ENCODE data around the gene ARHGAP44.
A peak's percentile ranks its signal among the peaks of the same experiment; 100 is the strongest.

The ARHGAP44 gene

GRCh38 chr17:12983991-12984884 is 194.9 kb downstream of the ARHGAP44 start:
- FAIRE-seq (no peak), DNase-seq (ENCODE audit: insufficient read length, low spot score) (no peak)
- no peak for TF ChIP-seq PAX5 (IDR thresholded peaks at IDR 0.05; ENCODE audit: insufficient read depth, low read length, severe bottlenecking)
- no peak for TF ChIP-seq TAF1 (IDR thresholded peaks at IDR 0.05; ENCODE audit: low read depth, low read length)

DNA sequence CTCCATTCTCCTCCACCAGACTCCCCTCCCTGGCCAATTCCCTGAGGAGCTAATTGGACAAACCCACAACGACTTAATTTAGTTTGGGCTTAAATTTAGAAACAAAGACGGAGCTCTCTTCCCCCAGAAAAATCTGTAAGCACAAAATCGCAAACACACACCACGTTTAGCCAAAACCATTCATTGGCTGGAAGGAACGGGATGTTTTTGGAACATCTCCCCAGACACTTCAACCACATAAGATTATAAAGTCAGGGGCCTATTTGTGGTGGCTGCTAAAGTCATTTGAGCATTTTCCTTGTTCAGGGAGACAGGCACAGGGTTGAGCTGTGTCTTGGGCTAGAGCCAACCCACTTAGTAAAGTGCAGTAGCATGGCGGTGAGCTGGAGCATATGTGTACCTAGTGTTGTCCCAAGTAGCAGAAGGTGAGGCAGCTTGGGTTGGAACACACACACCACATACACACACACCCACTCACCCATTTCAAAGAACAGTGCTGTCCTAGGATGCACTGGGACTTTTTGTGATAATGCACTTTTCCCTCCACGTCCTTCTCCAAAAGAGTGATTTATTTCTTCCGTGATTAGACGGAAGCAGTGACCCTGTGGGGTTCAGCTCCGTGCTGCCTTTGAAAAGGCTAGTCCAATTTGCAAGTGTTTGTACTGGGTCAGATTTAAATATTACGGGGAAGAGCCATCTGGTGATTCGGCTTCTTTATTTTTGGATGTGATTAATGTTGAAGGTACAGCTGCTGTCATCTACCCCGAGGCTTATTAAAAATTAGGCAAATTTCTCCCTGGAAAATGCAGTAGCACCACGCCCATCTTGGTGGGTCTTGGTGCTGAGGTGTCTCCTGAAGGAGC is 196.4 kb downstream of the ARHGAP44 start:
- TF ChIP-seq POLR2AphosphoS5 (IDR thresholded peaks at IDR 0.05; ENCODE audit: low read depth, low read length) (no peak), SPI1 (IDR thresholded peaks at IDR 0.05; ENCODE audit: low read depth, low read length) (no peak), PAX5 (IDR thresholded peaks at IDR 0.05; ENCODE audit: insufficient read depth, low read length, severe bottlenecking) (no peak), TAF1 (IDR thresholded peaks at IDR 0.05; ENCODE audit: low read depth, low read length) (no peak), POU2F2 (IDR thresholded peaks at IDR 0.05; ENCODE audit: low read depth, low read length) (no peak), POLR2A (IDR thresholded peaks at IDR 0.05; ENCODE audit: low read depth, low read length) (no peak)
- FAIRE-seq (no peak), DNase-seq (ENCODE audit: insufficient read length, low spot score) (no peak)

- TF ChIP-seq TAF1 (IDR thresholded peaks at IDR 0.05; ENCODE audit: low read depth, low read length) = no peak
- TF ChIP-seq POU2F2 (IDR thresholded peaks at IDR 0.05; ENCODE audit: low read depth, low read length) = no peak
- TF ChIP-seq PAX5 (IDR thresholded peaks at IDR 0.05; ENCODE audit: insufficient read depth, low read length, severe bottlenecking) = no peak
- TF ChIP-seq POLR2A (IDR thresholded peaks at IDR 0.05; ENCODE audit: low read depth, low read length) = no peak
- no peak for TF ChIP-seq SPI1 (IDR thresholded peaks at IDR 0.05; ENCODE audit: low read depth, low read length)
- no peak for TF ChIP-seq POLR2AphosphoS5 (IDR thresholded peaks at IDR 0.05; ENCODE audit: low read depth, low read length)
- DNase-seq (ENCODE audit: insufficient read length, low spot score) (no peak), FAIRE-seq (no peak)
These were observed 197.8 kb downstream of the ARHGAP44 start for GRCh38 chr17:12987120-12987519.

GRCh38 chr17:12990041-12990808 is 200.9 kb downstream of the ARHGAP44 start:
- no peak for FAIRE-seq
- DNase-seq (ENCODE audit: insufficient read length, low spot score) = no peak

GRCh38 chr17:12990926-12991325 is 201.6 kb downstream of the ARHGAP44 start:
- FAIRE-seq (no peak), DNase-seq (ENCODE audit: insufficient read length, low spot score) (no peak)
- no peak for TF ChIP-seq SPI1 (IDR thresholded peaks at IDR 0.05; ENCODE audit: low read depth, low read length)
- TF ChIP-seq PAX5 (IDR thresholded peaks at IDR 0.05; ENCODE audit: insufficient read depth, low read length, severe bottlenecking) = no peak
- TF ChIP-seq TAF1 (IDR thresholded peaks at IDR 0.05; ENCODE audit: low read depth, low read length) = no peak
- TF ChIP-seq POU2F2 (IDR thresholded peaks at IDR 0.05; ENCODE audit: low read depth, low read length) = no peak
- TF ChIP-seq POLR2AphosphoS5 (IDR thresholded peaks at IDR 0.05; ENCODE audit: low read depth, low read length) = no peak
- no peak for TF ChIP-seq POLR2A (IDR thresholded peaks at IDR 0.05; ENCODE audit: low read depth, low read length)

More at GRCh38 chr17:12990041-12990808, 200.9 kb downstream of the ARHGAP44 start:
- TF ChIP-seq POLR2A (IDR thresholded peaks at IDR 0.05; ENCODE audit: low read depth, low read length) (peak; percentile 56; the same call in 1 of the 2 replicates), PAX5 (IDR thresholded peaks at IDR 0.05; ENCODE audit: insufficient read depth, low read length, severe bottlenecking) (no peak), TAF1 (IDR thresholded peaks at IDR 0.05; ENCODE audit: low read depth, low read length) (no peak), SPI1 (IDR thresholded peaks at IDR 0.05; ENCODE audit: low read depth, low read length) (no peak)

DNA sequence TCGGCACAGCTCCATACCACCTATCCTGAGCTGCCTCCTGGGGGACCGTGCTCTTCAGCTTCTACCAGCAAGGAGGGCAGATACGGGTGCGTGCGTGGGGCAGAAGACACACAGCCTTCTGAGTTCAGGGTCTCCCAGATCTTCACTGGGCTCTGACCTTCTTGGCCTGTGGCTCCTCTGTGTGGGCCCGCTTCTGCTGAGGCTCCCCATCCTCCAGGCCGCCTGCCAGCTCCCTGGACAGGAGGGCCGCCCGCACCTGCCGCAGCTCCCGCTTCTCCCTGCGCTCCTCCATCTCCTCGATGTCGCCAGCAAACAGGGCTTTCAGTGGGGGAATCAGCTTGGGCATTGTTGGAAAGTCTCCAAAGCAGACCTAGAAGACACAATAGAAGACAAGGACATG is 203.4 kb downstream of the ARHGAP44 start:
- FAIRE-seq (no peak), DNase-seq (ENCODE audit: insufficient read length, low spot score) (no peak)
- TF ChIP-seq SPI1 (IDR thresholded peaks at IDR 0.05; ENCODE audit: low read depth, low read length) (no peak), POLR2AphosphoS5 (IDR thresholded peaks at IDR 0.05; ENCODE audit: low read depth, low read length) (no peak), TAF1 (IDR thresholded peaks at IDR 0.05; ENCODE audit: low read depth, low read length) (no peak)

DNA sequence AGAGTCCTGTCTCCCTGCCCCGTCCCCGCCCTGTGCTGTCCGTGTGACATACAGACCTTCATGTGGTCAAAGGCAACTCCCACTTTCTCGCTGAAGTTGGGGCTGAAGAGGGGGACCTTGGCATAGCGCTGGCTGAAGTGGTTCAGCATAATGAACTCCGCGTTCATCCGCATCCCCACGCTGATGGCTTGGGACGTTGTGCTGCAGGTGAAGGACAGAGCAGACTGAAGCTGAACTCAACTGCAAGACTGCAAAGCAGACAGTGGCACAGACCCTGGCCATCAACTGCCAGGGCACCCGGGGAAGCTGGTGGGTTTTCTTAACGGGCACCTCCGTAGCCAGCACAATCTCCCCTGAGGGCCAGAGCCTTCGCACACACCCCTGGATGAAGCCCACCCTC is 204.3 kb downstream of the ARHGAP44 start:
- FAIRE-seq (no peak), DNase-seq (ENCODE audit: insufficient read length, low spot score) (no peak)
- TF ChIP-seq POLR2A (IDR thresholded peaks at IDR 0.05; ENCODE audit: low read depth, low read length) (no peak), PAX5 (IDR thresholded peaks at IDR 0.05; ENCODE audit: insufficient read depth, low read length, severe bottlenecking) (no peak), POLR2AphosphoS5 (IDR thresholded peaks at IDR 0.05; ENCODE audit: low read depth, low read length) (no peak), TAF1 (IDR thresholded peaks at IDR 0.05; ENCODE audit: low read depth, low read length) (no peak), POU2F2 (IDR thresholded peaks at IDR 0.05; ENCODE audit: low read depth, low read length) (no peak), SPI1 (IDR thresholded peaks at IDR 0.05; ENCODE audit: low read depth, low read length) (no peak)

DNA sequence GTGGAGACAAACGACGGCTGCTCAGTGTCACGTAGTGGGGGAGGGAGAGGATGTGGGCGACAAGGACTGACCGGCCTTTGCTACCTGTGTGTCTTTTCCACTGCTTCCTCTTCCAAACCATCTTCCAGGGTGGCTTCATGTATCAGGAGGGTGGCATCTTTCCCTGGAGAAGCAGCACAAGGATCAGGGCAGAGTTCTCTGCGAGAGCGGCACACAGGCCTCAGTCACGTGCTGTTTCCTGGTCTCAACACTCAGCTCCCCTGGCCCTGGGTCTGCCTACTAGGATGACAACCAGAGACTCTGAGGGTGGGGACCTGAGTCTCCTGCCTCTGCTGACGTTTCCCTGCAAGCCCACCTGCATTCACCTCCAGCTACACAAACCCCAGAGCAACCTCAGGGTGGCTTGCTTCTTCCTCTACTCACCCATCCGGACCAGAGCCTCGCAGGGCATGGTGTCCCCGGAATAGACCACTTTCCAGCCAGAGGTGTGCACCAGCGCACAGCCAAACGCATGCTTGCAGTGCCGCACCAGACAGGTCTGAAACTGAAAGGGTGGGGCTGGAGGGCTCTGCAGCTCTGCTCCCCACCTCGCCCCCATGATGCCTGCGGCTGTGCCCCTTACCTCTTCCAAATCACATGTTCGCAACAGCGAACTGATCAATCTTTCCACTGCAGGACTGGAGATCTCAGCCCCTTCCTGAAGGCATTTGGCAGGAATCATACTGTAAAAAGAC is 205.2 kb downstream of the ARHGAP44 start:
- DNase-seq (ENCODE audit: insufficient read length, low spot score) (no peak), FAIRE-seq (no peak)
- TF ChIP-seq SPI1 (IDR thresholded peaks at IDR 0.05; ENCODE audit: low read depth, low read length) = no peak

Data from GM12891 (cell line).